HepG2 (cell line): ENCODE results near the gene CHST3. TPM values are rescaled to one million over a fixed set of nuclear protein-coding genes. Genes with fewer than 3 reads are reported as not detected.
A peak's percentile ranks its signal among the peaks of the same experiment; 100 is the strongest.

Source experiments
- AGO2 ChIP-seq: fragments of 200-400 bp; formaldehyde crosslinking; optimal IDR thresholded peaks from 2 replicates; pipeline ENCODE3; 2017; ENCODE audit warnings: mild to moderate bottlenecking, low read depth, low read length, moderate library complexity
- CSRNP1 ChIP-seq: sonication (generic); formaldehyde crosslinking; IDR thresholded peaks from 2 replicates; pipeline ENCODE4 v1.8.1; 2023; ENCODE audit warnings: mild to moderate bottlenecking, missing genetic modification reagents
- GABPB1 ChIP-seq: IDR thresholded peaks from 2 replicates; pipeline ENCODE4 v1.6.1; 2016; ENCODE audit warnings: mild to moderate bottlenecking, missing genetic modification reagents, moderate library complexity, missing compliant biosample characterization
- IKZF4 ChIP-seq: sonication (generic); formaldehyde crosslinking; IDR thresholded peaks from 2 replicates; pipeline ENCODE4 v1.5.1; 2020; ENCODE audit warnings: borderline replicate concordance, mild to moderate bottlenecking, low read depth, missing genetic modification reagents; ENCODE audit errors: not compliant biosample characterization
- KDM2A ChIP-seq: sonication (generic); formaldehyde crosslinking; IDR thresholded peaks from 2 replicates; pipeline ENCODE4 v1.4.0; 2020; ENCODE audit warnings: low read depth, missing genetic modification reagents, borderline replicate concordance
- KLF16 ChIP-seq, 2 experiments: sonication (generic) in 1 of 2; formaldehyde crosslinking in 1 of 2; IDR thresholded peaks; 2 replicates each; pipeline versions ENCODE4 v1.6.1 to v1.8.0; 2016 to 2023; ENCODE audit warnings: missing genetic modification reagents in 2 of 2, missing compliant biosample characterization in 1 of 2
- POGZ ChIP-seq: sonication (generic); formaldehyde crosslinking; IDR thresholded peaks from 2 replicates; pipeline ENCODE4 v1.4.0; 2020; ENCODE audit warnings: mild to moderate bottlenecking, missing genetic modification reagents
- SAP130 ChIP-seq: IDR thresholded peaks from 2 replicates; pipeline ENCODE4 v1.6.1; 2016; ENCODE audit warnings: low read depth
- SMAD1 ChIP-seq: sonication (generic); formaldehyde crosslinking; IDR thresholded peaks from 2 replicates; pipeline ENCODE4 v1.4.0; 2020; ENCODE audit warnings: missing genetic modification reagents, low read depth, mild to moderate bottlenecking, borderline replicate concordance
- TAF1 ChIP-seq: sonication (generic); formaldehyde crosslinking; IDR thresholded peaks from 2 replicates; pipeline ENCODE4 v1.4.0; 2020; ENCODE audit warnings: missing genetic modification reagents
- TEAD3 ChIP-seq: optimal IDR thresholded peaks from 2 replicates; pipeline ENCODE3; 2016; ENCODE audit warnings: borderline replicate concordance
- ZBTB7B ChIP-seq: sonication (generic); formaldehyde crosslinking; IDR thresholded peaks from 2 replicates; pipeline ENCODE4 v1.4.0; 2020; ENCODE audit warnings: missing genetic modification reagents
- ZNF598 ChIP-seq: sonication (generic); formaldehyde crosslinking; IDR thresholded peaks from 2 replicates; pipeline ENCODE4 v1.5.1; 2020; ENCODE audit warnings: mild to moderate bottlenecking, missing genetic modification reagents, borderline replicate concordance
- ZNF710 ChIP-seq: sonication (generic); formaldehyde crosslinking; IDR thresholded peaks from 2 replicates; pipeline ENCODE4 v1.5.0; 2020; ENCODE audit warnings: mild to moderate bottlenecking, missing genetic modification reagents, borderline replicate concordance
- polyA plus RNA-seq, 8 experiments: library from polyadenylated mRNA; depleted of rRNA in 3 of 8; stranded (reverse) in 7 of 8; unstranded in 1 of 8; fragments of >200 nt; fragmentation: Illumina TruSeq in 4 of 8; extraction: Trizol in 4 of 8; gene quantifications; 2 replicates each; pipeline versions ENCODE4 v1.2.1 to v1.2.3, GENCODE V29; 2011 to 2016; ENCODE audit warnings: low read depth in 4 of 8, missing spikeins in 1 of 8, mixed read lengths in 1 of 8; ENCODE audit not compliant: insufficient read depth in 1 of 8
- total RNA-seq, 5 experiments: library from RNA; depleted of rRNA; stranded (reverse); fragments of >200 nt; fragmentation: Illumina TruSeq; extraction: Trizol; gene quantifications; 2 replicates each; pipeline ENCODE4 v1.2.3, GENCODE V29; 2016; ENCODE audit warnings: low read depth in 1 of 5
- TF ChIP-seq, protein P1 (sequence below): IDR thresholded peaks from 2 replicates; pipeline ENCODE4 v1.6.1; 2016; ENCODE audit warnings: mild to moderate bottlenecking, missing biosample characterization, missing genetic modification reagents
- TF ChIP-seq, protein P2 (sequence below): sonication (generic); formaldehyde crosslinking; IDR thresholded peaks from 2 replicates; pipeline ENCODE4 v1.5.0; 2020; ENCODE audit warnings: mild to moderate bottlenecking, missing genetic modification reagents, borderline replicate concordance
- TF ChIP-seq, protein P3 (sequence below): sonication (generic); formaldehyde crosslinking; IDR thresholded peaks from 2 replicates; pipeline ENCODE4 v1.5.0; 2020; ENCODE audit warnings: missing genetic modification reagents, mild to moderate bottlenecking, borderline replicate concordance

Gene CHST3
- total and polyA plus RNA-seq, 2 of the 13 experiments (the other 11 are each of a cell fraction or from before 2014, with no cell fraction given) = 7.2 to 18.7 TPM

- TF ChIP-seq CSRNP1 (CRISPR knock-in tag) = peak; percentile 67; the same call in 1 of the 2 replicates
- TF ChIP-seq KLF16 (CRISPR knock-in tag; IDR thresholded peaks at IDR 0.05) = 0 out of 4 replicates have a peak, but pooled peaks of 1 of the 2 experiments have one; percentile 34
- no peak for TF ChIP-seq TEAD3 (CRISPR knock-in tag)
- TF ChIP-seq TAF1 = peak; percentile 65; the same call in 1 of the 2 replicates
- peak; percentile 22 for TF ChIP-seq GABPB1 (CRISPR knock-in tag)
- TF ChIP-seq ZNF710 (CRISPR knock-in tag) = peak; percentile 44; the same call in 1 of the 2 replicates
- TF ChIP-seq, protein P1, sequence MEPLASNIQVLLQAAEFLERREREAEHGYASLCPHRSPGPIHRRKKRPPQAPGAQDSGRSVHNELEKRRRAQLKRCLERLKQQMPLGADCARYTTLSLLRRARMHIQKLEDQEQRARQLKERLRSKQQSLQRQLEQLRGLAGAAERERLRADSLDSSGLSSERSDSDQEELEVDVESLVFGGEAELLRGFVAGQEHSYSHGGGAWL (CRISPR knock-in tag) = peak; percentile 16; the same call in 1 of the 2 replicates
- TF ChIP-seq ZNF598 (CRISPR knock-in tag) = 0 out of 2 replicates have a peak, but pooled peaks have one; percentile 81
- TF ChIP-seq IKZF4 (CRISPR knock-in tag) = no peak
- TF ChIP-seq, protein P2, sequence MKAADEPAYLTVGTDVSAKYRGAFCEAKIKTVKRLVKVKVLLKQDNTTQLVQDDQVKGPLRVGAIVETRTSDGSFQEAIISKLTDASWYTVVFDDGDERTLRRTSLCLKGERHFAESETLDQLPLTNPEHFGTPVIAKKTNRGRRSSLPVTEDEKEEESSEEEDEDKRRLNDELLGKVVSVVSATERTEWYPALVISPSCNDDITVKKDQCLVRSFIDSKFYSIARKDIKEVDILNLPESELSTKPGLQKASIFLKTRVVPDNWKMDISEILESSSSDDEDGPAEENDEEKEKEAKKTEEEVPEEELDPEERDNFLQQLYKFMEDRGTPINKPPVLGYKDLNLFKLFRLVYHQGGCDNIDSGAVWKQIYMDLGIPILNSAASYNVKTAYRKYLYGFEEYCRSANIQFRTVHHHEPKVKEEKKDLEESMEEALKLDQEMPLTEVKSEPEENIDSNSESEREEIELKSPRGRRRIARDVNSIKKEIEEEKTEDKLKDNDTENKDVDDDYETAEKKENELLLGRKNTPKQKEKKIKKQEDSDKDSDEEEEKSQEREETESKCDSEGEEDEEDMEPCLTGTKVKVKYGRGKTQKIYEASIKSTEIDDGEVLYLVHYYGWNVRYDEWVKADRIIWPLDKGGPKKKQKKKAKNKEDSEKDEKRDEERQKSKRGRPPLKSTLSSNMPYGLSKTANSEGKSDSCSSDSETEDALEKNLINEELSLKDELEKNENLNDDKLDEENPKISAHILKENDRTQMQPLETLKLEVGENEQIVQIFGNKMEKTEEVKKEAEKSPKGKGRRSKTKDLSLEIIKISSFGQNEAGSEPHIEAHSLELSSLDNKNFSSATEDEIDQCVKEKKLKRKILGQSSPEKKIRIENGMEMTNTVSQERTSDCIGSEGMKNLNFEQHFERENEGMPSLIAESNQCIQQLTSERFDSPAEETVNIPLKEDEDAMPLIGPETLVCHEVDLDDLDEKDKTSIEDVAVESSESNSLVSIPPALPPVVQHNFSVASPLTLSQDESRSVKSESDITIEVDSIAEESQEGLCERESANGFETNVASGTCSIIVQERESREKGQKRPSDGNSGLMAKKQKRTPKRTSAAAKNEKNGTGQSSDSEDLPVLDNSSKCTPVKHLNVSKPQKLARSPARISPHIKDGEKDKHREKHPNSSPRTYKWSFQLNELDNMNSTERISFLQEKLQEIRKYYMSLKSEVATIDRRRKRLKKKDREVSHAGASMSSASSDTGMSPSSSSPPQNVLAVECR (CRISPR knock-in tag) = 0 out of 2 replicates have a peak, but pooled peaks have one; percentile 32
- TF ChIP-seq ZBTB7B (CRISPR knock-in tag) = peak; percentile 74
- TF ChIP-seq, protein P3, sequence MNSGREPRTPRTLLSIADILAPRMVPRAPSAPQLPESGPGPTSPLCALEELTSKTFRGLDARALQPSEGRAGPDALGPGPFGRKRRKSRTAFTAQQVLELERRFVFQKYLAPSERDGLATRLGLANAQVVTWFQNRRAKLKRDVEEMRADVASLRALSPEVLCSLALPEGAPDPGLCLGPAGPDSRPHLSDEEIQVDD (CRISPR knock-in tag) = 0 out of 2 replicates have a peak, but pooled peaks have one; percentile 53
- TF ChIP-seq AGO2 = peak; percentile 22
- peak; percentile 27; the same call in 1 of the 2 replicates for TF ChIP-seq POGZ (CRISPR knock-in tag)
- 0 out of 2 replicates have a peak, but pooled peaks have one; percentile 21 for TF ChIP-seq SMAD1 (CRISPR knock-in tag)
- peak; percentile 12; the same call in 1 of the 2 replicates for TF ChIP-seq SAP130 (CRISPR knock-in tag)
- TF ChIP-seq KDM2A = peak; percentile 41
These were observed 671 bp upstream of the CHST3 start (continued) for GRCh38 chr10:71963351-71964097.
